RWPE2 (cell line): ENCODE measurements around the gene TAP2.

Experiments
- ATAC-seq: fragments of 200-7000 bp; cut with Tn5 transposase; 3 replicates; pipeline ENCODE4 v1.9.1; 2021; ENCODE audit warnings: low read depth
- DNase-seq: peaks from one replicate; pipeline ENCODE4 v3.0.0-alpha.2; 2020; ENCODE audit warnings: low spot score
- H3K27ac ChIP-seq: fragments of 450-650 bp; 2 replicates; pipeline ENCODE4 v1.5.1; 2017; ENCODE audit warnings: mild to moderate bottlenecking; ENCODE audit not compliant: poor library complexity, severe bottlenecking
- H3K27me3 ChIP-seq: fragments of 250-450 bp; sonication (Bioruptor Pico); 2 replicates; pipeline ENCODE4 v1.5.1; 2021; ENCODE audit warnings: mild to moderate bottlenecking, moderate library complexity; ENCODE audit not compliant: insufficient read depth, poor library complexity, severe bottlenecking
- H3K36me3 ChIP-seq: fragments of 250-450 bp; sonication (Bioruptor Pico); 2 replicates; pipeline ENCODE4 v1.5.1; 2020; ENCODE audit warnings: low read depth, mild to moderate bottlenecking, moderate library complexity
- H3K4me1 ChIP-seq: fragments of 250-450 bp; sonication (Bioruptor Pico); 2 replicates; pipeline ENCODE4 v1.5.1; 2021; ENCODE audit warnings: mild to moderate bottlenecking, moderate library complexity; ENCODE audit not compliant: insufficient read depth, poor library complexity, severe bottlenecking
- H3K4me3 ChIP-seq: fragments of 250-450 bp; sonication (Bioruptor Pico); 2 replicates; pipeline ENCODE4 v1.5.1; 2021; ENCODE audit warnings: mild to moderate bottlenecking, moderate library complexity; ENCODE audit not compliant: severe bottlenecking
- H3K9me3 ChIP-seq: fragments of 250-450 bp; sonication (Bioruptor Pico); 2 replicates; pipeline ENCODE4 v1.5.1; 2021; ENCODE audit warnings: mild to moderate bottlenecking, moderate library complexity; ENCODE audit not compliant: severe bottlenecking
- TF ChIP-seq, protein P1 (sequence below): fragments of 450-650 bp; IDR thresholded peaks from one replicate; pipeline ENCODE4 v1.5.1; 2017; ENCODE audit warnings: mild to moderate bottlenecking, moderate library complexity; ENCODE audit not compliant: poor library complexity, severe bottlenecking

Gene TAP2

GRCh38 chr6:32830936-32831335 lies 7.6 kb downstream of the TAP2 start:
- no peak for ATAC-seq

GRCh38 chr6:32830017-32830416 lies 8.5 kb downstream of the TAP2 start:
- no peak overlapping the region for H3K27ac ChIP-seq
- TF ChIP-seq, protein P1, sequence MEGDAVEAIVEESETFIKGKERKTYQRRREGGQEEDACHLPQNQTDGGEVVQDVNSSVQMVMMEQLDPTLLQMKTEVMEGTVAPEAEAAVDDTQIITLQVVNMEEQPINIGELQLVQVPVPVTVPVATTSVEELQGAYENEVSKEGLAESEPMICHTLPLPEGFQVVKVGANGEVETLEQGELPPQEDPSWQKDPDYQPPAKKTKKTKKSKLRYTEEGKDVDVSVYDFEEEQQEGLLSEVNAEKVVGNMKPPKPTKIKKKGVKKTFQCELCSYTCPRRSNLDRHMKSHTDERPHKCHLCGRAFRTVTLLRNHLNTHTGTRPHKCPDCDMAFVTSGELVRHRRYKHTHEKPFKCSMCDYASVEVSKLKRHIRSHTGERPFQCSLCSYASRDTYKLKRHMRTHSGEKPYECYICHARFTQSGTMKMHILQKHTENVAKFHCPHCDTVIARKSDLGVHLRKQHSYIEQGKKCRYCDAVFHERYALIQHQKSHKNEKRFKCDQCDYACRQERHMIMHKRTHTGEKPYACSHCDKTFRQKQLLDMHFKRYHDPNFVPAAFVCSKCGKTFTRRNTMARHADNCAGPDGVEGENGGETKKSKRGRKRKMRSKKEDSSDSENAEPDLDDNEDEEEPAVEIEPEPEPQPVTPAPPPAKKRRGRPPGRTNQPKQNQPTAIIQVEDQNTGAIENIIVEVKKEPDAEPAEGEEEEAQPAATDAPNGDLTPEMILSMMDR: no peak
- no peak for ATAC-seq
- H3K9me3 ChIP-seq: no peaks in the 10 kb centered on the region
- no peak overlapping the region for H3K4me3 ChIP-seq
- H3K4me1 ChIP-seq: no peaks in the 10 kb centered on the region
- no peak for DNase-seq
- peaks cover 50% of the 10 kb centered on the region for H3K36me3 ChIP-seq
- H3K27me3 ChIP-seq: no peaks in the 10 kb centered on the region

More at GRCh38 chr6:32830936-32831335, 7.6 kb downstream of the TAP2 start:
- Histone ChIP-seq H3K9me3 (no peaks in the 10 kb centered on the region), H3K27ac (no peak overlapping the region), H3K4me3 (no peak overlapping the region), H3K4me1 (no peaks in the 10 kb centered on the region), H3K27me3 (no peaks in the 10 kb centered on the region), H3K36me3 (peaks cover 58% of the 10 kb centered on the region)
- TF ChIP-seq, protein P1: no peak
- DNase-seq: no peak

DNA sequence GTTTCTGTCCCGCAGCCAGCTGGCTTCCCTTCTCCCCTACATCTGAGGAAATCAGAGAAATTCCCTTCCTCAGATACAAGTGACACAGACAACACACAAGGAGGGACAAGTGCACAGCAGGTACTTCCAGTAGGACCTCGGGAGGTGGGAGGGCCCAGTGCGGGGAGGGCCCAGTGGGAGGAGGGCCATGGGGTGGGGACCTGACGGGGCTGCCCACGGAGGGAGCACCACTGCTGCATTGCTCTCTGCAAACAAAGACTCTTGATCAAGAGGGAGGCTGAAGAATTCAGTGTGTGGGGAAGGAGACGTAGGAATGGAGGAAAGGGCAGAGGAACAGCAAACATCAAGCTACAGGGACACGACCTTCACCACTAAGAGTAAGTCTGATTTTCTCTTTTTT lies 9.0 kb downstream of the TAP2 start:
- TF ChIP-seq, protein P1: no peak
- ATAC-seq: no peak

GRCh38 chr6:32827025-32827424 lies 11.5 kb downstream of the TAP2 start:
- H3K4me3 ChIP-seq: no peak overlapping the region
- no peak overlapping the region for H3K27ac ChIP-seq
- no peak for ATAC-seq
- DNase-seq: no peak
- H3K4me1 ChIP-seq: no peaks in the 10 kb centered on the region
- no peaks in the 10 kb centered on the region for H3K27me3 ChIP-seq
- H3K9me3 ChIP-seq: no peaks in the 10 kb centered on the region
- TF ChIP-seq, protein P1: no peak
- peaks cover 22% of the 10 kb centered on the region for H3K36me3 ChIP-seq

More for the DNA sequence above, 9.0 kb downstream of the TAP2 start:
- no peaks in the 10 kb centered on the region for H3K9me3 ChIP-seq
- no peak overlapping the region for H3K27ac ChIP-seq
- H3K36me3 ChIP-seq: peaks cover 44% of the 10 kb centered on the region
- no peak overlapping the region for H3K4me3 ChIP-seq
- no peaks in the 10 kb centered on the region for H3K27me3 ChIP-seq
- H3K4me1 ChIP-seq: no peaks in the 10 kb centered on the region
- DNase-seq: no peak

DNA sequence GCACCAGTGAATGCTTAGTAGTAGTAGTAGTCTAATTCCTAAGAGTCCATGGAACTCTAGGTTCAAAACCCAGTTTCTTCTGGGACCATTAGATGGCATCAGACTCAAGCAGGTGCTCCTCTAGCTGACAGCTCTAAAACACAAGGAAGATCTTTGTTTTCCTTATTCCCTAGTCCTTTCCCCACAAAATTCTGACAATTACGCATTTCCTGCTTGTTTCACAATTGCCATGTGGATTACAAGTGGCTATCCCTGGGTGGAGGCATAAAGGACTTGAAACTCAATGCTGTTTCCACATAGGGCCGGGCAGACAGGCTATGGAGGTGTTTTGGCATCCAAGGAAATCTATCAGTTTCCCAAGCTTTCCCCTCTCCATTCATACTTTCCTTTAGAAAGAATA lies 12.6 kb downstream of the TAP2 start:
- TF ChIP-seq, protein P1: peak; percentile 70
- no peaks in the 10 kb centered on the region for H3K4me1 ChIP-seq
- no peak for DNase-seq

More for the DNA sequence above, 12.6 kb downstream of the TAP2 start:
- peak; percentile 70 for ATAC-seq
- Histone ChIP-seq H3K27me3 (no peaks in the 10 kb centered on the region), H3K36me3 (peaks cover 11% of the 10 kb centered on the region), H3K27ac (no peak overlapping the region), H3K9me3 (no peaks in the 10 kb centered on the region), H3K4me3 (no peak overlapping the region)
